Mesenchymal stem cell (in vitro differentiated cells and primary cell): Measurements from ENCODE around the gene MRGPRE.

Source experiments
- DNase-seq: peaks from one replicate; pipeline ENCODE4 v3.0.0-alpha.2; 2013
- H2AFZ ChIP-seq: one replicate; pipeline ENCODE4 v1.6.1; 2013; ENCODE audit warnings: low read depth, mild to moderate bottlenecking, control low read depth, inconsistent platforms, low read length, moderate library complexity
- H2AK5ac ChIP-seq: 2 replicates; pipeline ENCODE4 v1.6.1; 2013; ENCODE audit warnings: low read length, moderate library complexity, mild to moderate bottlenecking, inconsistent platforms; ENCODE audit not compliant: severe bottlenecking
- H2BK120ac ChIP-seq: one replicate; pipeline ENCODE4 v1.6.1; 2013; ENCODE audit warnings: low read depth, mild to moderate bottlenecking, inconsistent platforms, low read length, moderate library complexity
- H2BK12ac ChIP-seq, 2 experiments: one replicate each; pipeline ENCODE4 v1.6.1; 2013; ENCODE audit warnings: inconsistent platforms in 2 of 2, low read length in 2 of 2, mild to moderate bottlenecking in 2 of 2, moderate library complexity in 2 of 2, control low read depth in 1 of 2
- H2BK15ac ChIP-seq: one replicate; pipeline ENCODE4 v1.6.1; 2013; ENCODE audit warnings: mild to moderate bottlenecking, low read depth, inconsistent platforms; ENCODE audit not compliant: poor library complexity, severe bottlenecking
- H2BK5ac ChIP-seq: 2 replicates; pipeline ENCODE4 v1.6.1; 2013; ENCODE audit warnings: low read depth, mild to moderate bottlenecking, low read length, control low read depth, inconsistent platforms; ENCODE audit not compliant: poor library complexity, severe bottlenecking
- H3K14ac ChIP-seq, 2 experiments: one replicate each; pipeline ENCODE4 v1.6.1; 2013; ENCODE audit warnings: inconsistent platforms in 2 of 2, low read length in 2 of 2, control low read depth in 1 of 2, mild to moderate bottlenecking in 1 of 2, moderate library complexity in 1 of 2
- H3K18ac ChIP-seq, 2 experiments: one replicate each; pipeline ENCODE4 v1.6.1; 2013; ENCODE audit warnings: inconsistent platforms in 2 of 2, low read length in 2 of 2, control low read depth in 1 of 2, low read depth in 1 of 2, mild to moderate bottlenecking in 1 of 2
- H3K23ac ChIP-seq, 2 experiments: one replicate each; pipeline ENCODE4 v1.6.1; 2013; ENCODE audit warnings: inconsistent platforms in 2 of 2, low read length in 2 of 2, mild to moderate bottlenecking in 2 of 2, moderate library complexity in 2 of 2, control low read depth in 1 of 2
- H3K27ac ChIP-seq: 2 replicates; pipeline ENCODE4 v1.5.1; 2013; ENCODE audit warnings: mild to moderate bottlenecking, moderate library complexity, low read length, control low read depth, inconsistent platforms; ENCODE audit not compliant: poor library complexity, severe bottlenecking
- H3K27me3 ChIP-seq, 2 experiments: 2 replicates each; pipeline versions ENCODE4 v1.6.1 to v1.7.0; 2013; ENCODE audit warnings: low read length in 2 of 2, mild to moderate bottlenecking in 2 of 2, moderate library complexity in 2 of 2, control low read depth in 1 of 2, inconsistent platforms in 1 of 2; ENCODE audit not compliant: control insufficient read depth in 1 of 2, insufficient read depth in 1 of 2
- H3K36me3 ChIP-seq, 2 experiments: 2 replicates each; pipeline versions ENCODE4 v1.6.1 to v1.7.0; 2013; ENCODE audit warnings: low read length in 2 of 2, control low read depth in 1 of 2, inconsistent platforms in 1 of 2, low read depth in 1 of 2, mild to moderate bottlenecking in 1 of 2; ENCODE audit not compliant: insufficient read depth in 2 of 2, control insufficient read depth in 1 of 2
- H3K4ac ChIP-seq, 2 experiments: one replicate each; pipeline ENCODE4 v1.6.1; 2013; ENCODE audit warnings: inconsistent platforms in 2 of 2, low read length in 2 of 2, mild to moderate bottlenecking in 2 of 2, moderate library complexity in 2 of 2, control low read depth in 1 of 2, low read depth in 1 of 2
- H3K4me1 ChIP-seq: 2 replicates; pipeline ENCODE4 v1.6.1; 2013; ENCODE audit warnings: low read depth, low read length, control low read depth; ENCODE audit not compliant: control insufficient read depth, insufficient read depth
- H3K4me2 ChIP-seq: 2 replicates; pipeline ENCODE4 v1.6.1; 2013; ENCODE audit warnings: low read length, mild to moderate bottlenecking, inconsistent platforms; ENCODE audit not compliant: poor library complexity, severe bottlenecking
- H3K4me3 ChIP-seq, 2 experiments: 2 replicates each; pipeline versions ENCODE4 v1.5.1 to v1.7.0; 2013; ENCODE audit warnings: low read length in 2 of 2, mild to moderate bottlenecking in 2 of 2, control low read depth in 1 of 2, low read depth in 1 of 2; ENCODE audit not compliant: insufficient read depth in 1 of 2
- H3K79me1 ChIP-seq: replicated peaks from 2 replicates; pipeline ENCODE4 v1.6.1; 2013; ENCODE audit warnings: mild to moderate bottlenecking, control low read depth, low read length, inconsistent platforms; ENCODE audit not compliant: poor library complexity, severe bottlenecking
- H3K9ac ChIP-seq: 2 replicates; pipeline ENCODE4 v1.7.0; 2013; ENCODE audit warnings: mild to moderate bottlenecking, low read length, moderate library complexity
- H3K9me3 ChIP-seq: 2 replicates; pipeline ENCODE4 v1.7.0; 2013; ENCODE audit warnings: mild to moderate bottlenecking, low read length; ENCODE audit not compliant: control insufficient read depth
- H4K8ac ChIP-seq: one replicate; pipeline ENCODE4 v1.6.1; 2013; ENCODE audit warnings: inconsistent platforms, mild to moderate bottlenecking, low read length, moderate library complexity
- H4K91ac ChIP-seq: one replicate; pipeline ENCODE4 v1.6.1; 2013; ENCODE audit warnings: mild to moderate bottlenecking, low read length, inconsistent platforms
- whole genome bisulfite sequencing: methylation state at CpG from one replicate; pipeline ENCODE4 v1.1.7; 2013; ENCODE audit warnings: mixed read lengths; 5-methylcytosine and 5-hydroxymethylcytosine counted together

Gene MRGPRE

GRCh38 chr11:3237119-3237518, 4.9 kb upstream of the MRGPRE start:
- no peak overlapping the region for H2AFZ ChIP-seq
- H2BK120ac ChIP-seq: no peak overlapping the region
- no peak overlapping the region for H2BK5ac ChIP-seq
- H3K9ac ChIP-seq: no peak overlapping the region
- H3K18ac ChIP-seq: no peak overlapping the region
- H3K4me3 ChIP-seq: no peak overlapping the region
- WGBS: 76% methylated on average over 1 of the region's 2 CpGs
- peaks cover 23 to 57% of the 10 kb centered on the region in 2 experiments for H3K27me3 ChIP-seq
- H2BK15ac ChIP-seq: no peak overlapping the region
- no peak overlapping the region for H3K14ac ChIP-seq
- no peak overlapping the region for H4K91ac ChIP-seq
- no peak overlapping the region for H3K27ac ChIP-seq
- H3K4ac ChIP-seq: no peak overlapping the region
- H3K4me2 ChIP-seq: no peak overlapping the region
- no peak for DNase-seq
- no peaks in the 10 kb centered on the region for H3K4me1 ChIP-seq
- H3K79me1 ChIP-seq: no peaks in the 10 kb centered on the region
- H3K9me3 ChIP-seq: peaks cover 3% of the 10 kb centered on the region
- H3K23ac ChIP-seq: no peak overlapping the region
- H4K8ac ChIP-seq: no peak overlapping the region
- H2AK5ac ChIP-seq: no peak overlapping the region
- no peak overlapping the region for H2BK12ac ChIP-seq
- H3K36me3 ChIP-seq: no peaks in the 10 kb centered on the region

- no peak overlapping the region for H3K9ac ChIP-seq
- no peak overlapping the region for H2AK5ac ChIP-seq
- H2BK120ac ChIP-seq: no peak overlapping the region
- no peak for DNase-seq
- H3K14ac ChIP-seq: no peak overlapping the region
- no peak overlapping the region for H2BK12ac ChIP-seq
- no peak overlapping the region for H3K4me3 ChIP-seq
- 67% methylated on average over 6 of the region's 7 CpGs for WGBS
- no peaks in the 10 kb centered on the region for H3K79me1 ChIP-seq
- H3K4ac ChIP-seq: no peak overlapping the region
- no peak overlapping the region for H3K23ac ChIP-seq
- H4K8ac ChIP-seq: no peak overlapping the region
- H3K4me2 ChIP-seq: no peak overlapping the region
- H3K36me3 ChIP-seq: no peaks in the 10 kb centered on the region
- H3K9me3 ChIP-seq: peaks cover 3% of the 10 kb centered on the region
- no peak overlapping the region for H3K18ac ChIP-seq
- H3K27me3 ChIP-seq: peaks cover 21 to 68% of the 10 kb centered on the region in 2 experiments
- H2BK15ac ChIP-seq: no peak overlapping the region
- no peak overlapping the region for H4K91ac ChIP-seq
- H3K4me1 ChIP-seq: no peaks in the 10 kb centered on the region
- H2BK5ac ChIP-seq: no peak overlapping the region
- no peak overlapping the region for H2AFZ ChIP-seq
- H3K27ac ChIP-seq: no peak overlapping the region
These were observed 2.6 kb upstream of the MRGPRE start for GRCh38 chr11:3234846-3235245.

GRCh38 chr11:3232956-3233355, 739 bp upstream of the MRGPRE start:
- no peak overlapping the region for H3K4ac ChIP-seq
- no peak overlapping the region for H4K8ac ChIP-seq
- no peak overlapping the region for H2AK5ac ChIP-seq
- H2BK120ac ChIP-seq: no peak overlapping the region
- no peak overlapping the region for H2BK5ac ChIP-seq
- H2BK15ac ChIP-seq: no peak overlapping the region
- no peak overlapping the region for H3K14ac ChIP-seq
- H3K9me3 ChIP-seq: peaks cover 3% of the 10 kb centered on the region
- no peak for DNase-seq
- no peak overlapping the region for H2BK12ac ChIP-seq
- H3K4me3 ChIP-seq: no peak overlapping the region
- H2AFZ ChIP-seq: no peak overlapping the region
- no peak overlapping the region for H4K91ac ChIP-seq
- no peaks in the 10 kb centered on the region for H3K4me1 ChIP-seq
- no peaks in the 10 kb centered on the region for H3K36me3 ChIP-seq
- no peak overlapping the region for H3K9ac ChIP-seq
- H3K18ac ChIP-seq: no peak overlapping the region
- no peaks in the 10 kb centered on the region for H3K79me1 ChIP-seq
- no peak overlapping the region for H3K4me2 ChIP-seq
- H3K27me3 ChIP-seq: peaks cover 20 to 67% of the 10 kb centered on the region in 2 experiments
- H3K27ac ChIP-seq: no peak overlapping the region
- WGBS: 92% methylated on average over 21 of the region's 21 CpGs
- H3K23ac ChIP-seq: no peak overlapping the region

- Histone ChIP-seq H3K14ac (no peak overlapping the region), H3K4me2 (no peak overlapping the region), H2BK12ac (no peak overlapping the region), H3K23ac (no peak overlapping the region), H2BK120ac (no peak overlapping the region), H3K4ac (no peak overlapping the region), H2BK5ac (no peak overlapping the region), H2AFZ (no peak overlapping the region), H3K27ac (no peak overlapping the region), H3K4me3 (no peak overlapping the region), H3K9ac (no peak overlapping the region), H3K27me3 (peaks cover 20 to 59% of the 10 kb centered on the region in 2 experiments), H4K8ac (no peak overlapping the region), H3K18ac (no peak overlapping the region), H3K4me1 (no peaks in the 10 kb centered on the region), H3K79me1 (no peaks in the 10 kb centered on the region), H4K91ac (no peak overlapping the region), H2BK15ac (no peak overlapping the region), H3K36me3 (no peaks in the 10 kb centered on the region), H3K9me3 (peaks cover 3% of the 10 kb centered on the region), H2AK5ac (no peak overlapping the region)
- 76% methylated on average over 4 of the region's 6 CpGs for WGBS
- DNase-seq: no peak
These were observed 717 bp downstream of the MRGPRE start for GRCh38 chr11:3231550-3231850.
